Measurements from ENCODE around the gene IQCE. TPM values are rescaled to one million over a fixed set of nuclear protein-coding genes. Genes with fewer than 3 reads are reported as not detected.

IQCE gene
- total and polyA plus RNA-seq, 10 of the 15 experiments (the other 5 are each of a cell fraction or from before 2014, with no cell fraction given), result 0.37 to 8.1 (median 3.7) TPM

- TF ChIP-seq PRDM15 (CRISPR knock-in tag; IDR thresholded peaks at IDR 0.05) (no peak), NRF1 (conservative IDR thresholded peaks at IDR 0.05; ENCODE audit: low read depth, low read length) (no peak), NR2C1 (IDR thresholded peaks at IDR 0.05) (no peak), E2F4 (IDR thresholded peaks at IDR 0.05; ENCODE audit: low read depth, low read length) (no peak), CREM (IDR thresholded peaks at IDR 0.05; ENCODE audit: low read depth) (peak; percentile 59; the same call in 1 of the 2 replicates), SP1 (IDR thresholded peaks at IDR 0.05; ENCODE audit: low read depth, low read length) (peak; percentile 43), SMARCA5 (IDR thresholded peaks at IDR 0.05) (no peak), TBL1XR1 (IDR thresholded peaks at IDR 0.05; ENCODE audit: low read depth, low read length) (no peak), IRF5 (IDR thresholded peaks at IDR 0.05; ENCODE audit: borderline replicate concordance) (no peak), MLLT1 (IDR thresholded peaks at IDR 0.05) (no peak), ZNF687 (IDR thresholded peaks at IDR 0.05) (no peak), HDGF (IDR thresholded peaks at IDR 0.05) (no peak), SIN3A (IDR thresholded peaks at IDR 0.05; ENCODE audit: low read depth, low read length) (no peak), MAX (IDR thresholded peaks at IDR 0.05; ENCODE audit: low read depth, low read length) (no peak)
These were observed 86.6 kb downstream of the IQCE start (continued) for GRCh38 chr7:2645274-2645868.
